Fibroblast of the aortic adventitia (primary cell): Measurements from ENCODE around the gene ATP6V0C. TPM values are rescaled to one million over a fixed set of nuclear protein-coding genes. Genes with fewer than 3 reads are reported as not detected.
A peak's percentile ranks its signal among the peaks of the same experiment; 100 is the strongest.

ENCODE experiments used
- DNase-seq: peaks from one replicate; pipeline ENCODE4 v3.0.0-alpha.2; 2010; ENCODE audit warnings: low read depth
- H3K4me3 ChIP-seq: 2 replicates; pipeline ENCODE4 v1.5.1; 2011; ENCODE audit warnings: low read depth, mild to moderate bottlenecking, control low read depth, low read length, moderate library complexity
- CTCF ChIP-seq: IDR thresholded peaks from 2 replicates; pipeline ENCODE4 v1.5.1; 2011; ENCODE audit warnings: mild to moderate bottlenecking, low read length, control low read depth, inconsistent platforms; ENCODE audit not compliant: insufficient read depth
- total RNA-seq: library from RNA; depleted of rRNA; stranded (reverse); fragments of >200 nt; gene quantifications from 2 replicates; pipeline ENCODE4 v1.2.3, GENCODE V29; 2012; ENCODE audit warnings: low replicate concordance

The ATP6V0C gene
- total RNA-seq, 1 donor, result 48.9 TPM

- H3K4me3 ChIP-seq, result no peak overlapping the region
These were observed 20.1 kb upstream of the ATP6V0C start for GRCh38 chr16:2493605-2494004.

GRCh38 chr16:2494616-2495015 lies 19.1 kb upstream of the ATP6V0C start:
- H3K4me3 ChIP-seq, result no peak overlapping the region
- no peak for DNase-seq
- no peak for TF ChIP-seq CTCF

More at GRCh38 chr16:2493605-2494004, 20.1 kb upstream of the ATP6V0C start:
- no peak for DNase-seq
- TF ChIP-seq CTCF, result no peak

GRCh38 chr16:2495041-2495440 lies 18.7 kb upstream of the ATP6V0C start:
- no peak for TF ChIP-seq CTCF
- DNase-seq, result no peak
- no peak overlapping the region for H3K4me3 ChIP-seq

- no peak for DNase-seq
- H3K4me3 ChIP-seq, result no peak overlapping the region
- TF ChIP-seq CTCF, result no peak
These were observed 17.3 kb upstream of the ATP6V0C start for GRCh38 chr16:2496223-2497115.

- DNase-seq, result peak; percentile 41
- TF ChIP-seq CTCF, result no peak
- no peak overlapping the region for H3K4me3 ChIP-seq
These were observed 16.6 kb upstream of the ATP6V0C start for GRCh38 chr16:2497116-2497630.

- H3K4me3 ChIP-seq, result no peak overlapping the region
- no peak for TF ChIP-seq CTCF
- no peak for DNase-seq
These were observed 15.9 kb upstream of the ATP6V0C start for GRCh38 chr16:2497695-2498484.
